GM18870 (cell line): ENCODE data around the gene FBXO41.
"Not testable (repeated sequence)": the region's sequence is repeated elsewhere in the genome, so short reads cannot be mapped to it uniquely, and the experiment has no call there.

ENCODE experiments used
- ATAC-seq: cut with Tn5 transposase; IDR thresholded peaks from one replicate; pipeline ENCODE4 v1.9.1; 2021; ENCODE audit warnings: moderate library complexity; ENCODE audit not compliant: unreplicated experiment

FBXO41 gene

GRCh38 chr2:73263540-73264331 lies 20.5 kb downstream of the FBXO41 start:
- ATAC-seq, result no peak

DNA sequence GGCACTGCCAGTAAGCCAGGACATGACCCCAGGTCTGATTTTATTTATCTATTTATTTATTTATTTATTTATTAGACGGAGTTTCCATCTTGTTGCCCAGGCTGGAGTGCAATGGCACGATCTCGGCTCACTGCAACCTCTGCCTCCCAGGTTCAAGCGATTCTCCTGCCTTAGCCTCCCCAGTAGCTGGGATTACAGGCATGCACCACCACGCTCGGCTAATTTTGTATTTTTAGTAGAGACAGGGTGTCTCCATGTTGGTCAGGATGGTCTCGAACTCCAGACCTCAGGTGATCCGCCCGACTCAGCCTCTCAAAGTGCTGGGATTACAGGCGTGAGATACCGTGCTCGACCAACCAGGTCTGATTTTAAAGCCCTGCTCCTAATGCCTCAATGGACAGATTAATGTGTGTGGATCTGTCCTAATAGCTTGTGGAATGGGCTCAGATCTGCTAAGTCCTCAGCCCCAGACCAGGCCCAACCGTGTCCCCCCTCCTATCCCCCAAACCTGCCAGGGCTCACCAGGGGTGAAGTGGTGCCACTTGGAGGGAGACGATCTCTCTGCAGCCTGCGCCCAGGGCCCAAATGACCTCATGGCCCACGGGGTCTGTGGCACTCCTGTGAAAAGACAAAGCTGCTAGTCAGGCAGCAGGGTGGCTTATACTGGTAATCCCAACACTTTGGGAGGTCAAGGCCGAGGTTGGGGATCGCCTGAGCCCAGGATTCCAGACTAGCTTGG lies 21.4 kb downstream of the FBXO41 start:
- ATAC-seq, result not testable (repeated sequence)

GRCh38 chr2:73262108-73262651 lies 22.1 kb downstream of the FBXO41 start:
- no peak for ATAC-seq

DNA sequence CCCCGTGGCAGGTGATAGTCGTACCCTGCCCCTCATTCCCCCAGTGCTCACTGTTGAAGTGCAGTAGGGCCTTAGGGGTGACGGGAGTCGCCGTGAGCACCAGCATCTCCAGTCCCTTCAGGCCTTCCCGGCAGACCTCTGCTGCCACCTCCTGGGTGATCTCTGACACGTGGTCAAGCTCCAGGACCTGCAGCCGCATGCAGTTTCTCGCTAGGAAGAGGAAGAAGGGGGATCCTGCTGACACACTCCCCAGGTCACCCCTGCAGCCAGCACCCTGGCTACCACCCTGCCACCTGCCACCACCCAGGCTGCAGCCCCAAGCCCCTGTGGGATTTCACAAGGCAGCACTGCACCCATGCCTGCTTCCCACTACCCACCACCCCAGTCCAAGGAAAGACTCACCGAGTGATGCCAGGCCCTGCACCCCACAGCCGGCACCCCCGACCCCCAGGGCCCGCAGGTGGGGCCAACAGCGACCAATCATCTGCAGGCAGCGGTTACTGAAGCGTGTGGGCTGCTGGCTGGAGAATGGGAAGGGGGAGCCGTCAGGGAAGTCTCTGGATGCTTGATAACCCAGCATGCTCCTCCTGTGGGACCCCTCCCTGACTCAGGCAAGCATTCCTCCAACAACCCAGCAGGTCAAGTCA lies 23.8 kb downstream of the FBXO41 start:
- no peak for ATAC-seq

DNA sequence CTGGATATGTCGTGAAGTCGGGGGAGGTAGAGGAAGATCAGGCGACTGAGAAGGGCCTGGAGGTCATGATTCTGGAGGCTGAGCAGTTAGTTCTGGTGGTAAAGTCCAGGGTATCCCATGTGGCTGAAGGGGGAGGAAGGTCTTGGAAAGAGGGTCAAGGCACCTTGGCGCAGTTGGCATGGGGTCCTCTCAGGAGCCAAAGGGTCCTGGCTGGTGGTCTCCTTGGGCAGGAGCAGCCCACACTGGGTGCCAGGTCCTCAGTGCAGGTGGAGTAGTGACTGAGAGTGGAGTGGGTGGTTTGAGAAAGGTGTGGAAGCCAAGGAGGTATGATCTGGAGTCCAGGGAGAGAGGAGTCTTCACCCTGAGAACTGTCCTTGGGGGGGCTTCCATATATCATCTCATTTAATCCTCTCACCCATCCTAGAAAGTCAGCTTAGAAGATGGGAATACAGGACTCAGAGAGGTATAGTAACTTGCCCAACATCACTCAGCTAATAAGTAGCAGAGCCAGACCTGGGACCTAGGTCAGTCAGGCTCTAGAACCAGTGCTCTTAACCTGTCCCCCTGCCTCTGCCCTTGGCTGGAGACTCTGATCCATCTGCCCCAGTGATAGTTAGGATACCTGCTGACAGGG lies 24.5 kb downstream of the FBXO41 start:
- no peak for ATAC-seq

DNA sequence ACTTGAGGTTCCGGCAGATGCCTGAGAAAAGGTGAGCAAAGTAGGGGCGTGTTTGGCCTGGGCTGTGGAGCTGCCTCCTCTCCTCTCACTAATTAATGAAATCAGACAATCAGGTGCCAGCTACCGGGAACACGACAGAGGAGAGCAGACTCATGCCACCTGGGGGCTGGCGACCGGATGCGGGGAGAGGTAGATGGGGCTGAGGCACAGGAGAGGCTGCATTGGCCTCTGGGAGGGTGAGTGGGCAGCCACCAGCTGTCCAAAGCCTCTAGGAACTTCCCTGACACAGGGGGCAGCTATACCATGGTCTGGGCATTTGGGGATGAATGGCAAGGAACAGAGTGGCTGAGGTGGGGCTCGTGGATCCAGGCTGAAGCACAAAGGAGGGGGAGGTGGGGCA lies 25.0 kb downstream of the FBXO41 start:
- no peak for ATAC-seq

- no peak for ATAC-seq
Observed at GRCh38 chr2:73258913-73259215, 25.4 kb downstream of the FBXO41 start.

GRCh38 chr2:73258186-73258912 lies 25.9 kb downstream of the FBXO41 start:
- no peak for ATAC-seq

GRCh38 chr2:73257425-73258125 lies 26.7 kb downstream of the FBXO41 start:
- no peak for ATAC-seq

DNA sequence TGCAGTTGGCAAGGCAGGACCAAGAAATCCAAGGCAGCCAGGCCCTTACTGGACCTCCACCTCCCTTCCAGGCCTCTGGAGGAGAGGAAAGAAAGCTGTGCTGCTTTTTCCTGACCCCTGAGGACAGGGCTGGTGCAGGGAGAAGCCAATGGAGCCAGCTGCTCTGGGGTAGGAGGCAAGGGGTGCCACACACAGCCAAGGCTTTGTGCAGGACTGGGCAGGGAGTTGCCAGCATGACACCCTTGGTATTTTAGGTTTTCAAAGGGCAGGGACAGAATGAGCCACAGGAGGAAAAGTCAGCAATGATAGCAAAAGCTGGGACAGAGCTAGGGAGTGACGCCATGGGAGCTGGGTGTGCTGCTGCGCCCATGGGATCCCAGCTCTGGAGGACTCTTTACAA lies 27.3 kb downstream of the FBXO41 start:
- ATAC-seq, result no peak

GRCh38 chr2:73256618-73256922 lies 27.7 kb downstream of the FBXO41 start:
- no peak for ATAC-seq

DNA sequence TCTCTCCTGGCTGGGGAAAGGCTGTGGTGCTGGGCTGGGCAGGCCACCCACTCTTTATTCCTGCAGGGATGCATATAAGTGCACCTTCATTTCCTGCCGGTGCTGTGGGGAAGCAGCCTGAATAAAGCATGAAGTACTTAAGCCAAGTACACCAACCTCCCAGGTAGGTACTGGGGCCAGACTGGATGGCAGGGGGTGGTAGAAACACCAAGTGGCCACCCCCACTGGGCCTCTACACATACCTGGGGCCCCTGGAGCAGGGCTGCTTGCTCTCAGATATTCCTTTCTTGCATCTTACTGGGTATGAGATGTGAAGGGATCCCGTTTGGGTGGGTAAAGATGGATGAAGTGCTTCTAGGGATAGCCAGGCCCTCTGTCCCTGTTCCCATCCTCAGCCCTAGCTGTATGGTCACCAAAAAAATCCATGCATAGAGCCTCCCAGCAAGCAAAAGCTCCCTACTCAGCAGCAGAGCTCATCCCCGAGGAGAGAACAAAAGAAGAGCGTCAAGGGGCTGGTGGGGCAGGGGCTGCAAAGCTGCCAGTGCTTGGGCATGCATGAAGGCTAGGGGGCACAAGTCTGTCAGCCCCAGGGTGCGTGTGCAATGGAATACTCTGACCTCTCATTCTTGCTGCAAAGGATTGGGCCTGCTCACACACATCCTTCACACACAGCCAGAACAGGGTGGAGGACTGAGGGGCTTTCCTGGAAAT lies 28.2 kb downstream of the FBXO41 start:
- ATAC-seq, result no peak

DNA sequence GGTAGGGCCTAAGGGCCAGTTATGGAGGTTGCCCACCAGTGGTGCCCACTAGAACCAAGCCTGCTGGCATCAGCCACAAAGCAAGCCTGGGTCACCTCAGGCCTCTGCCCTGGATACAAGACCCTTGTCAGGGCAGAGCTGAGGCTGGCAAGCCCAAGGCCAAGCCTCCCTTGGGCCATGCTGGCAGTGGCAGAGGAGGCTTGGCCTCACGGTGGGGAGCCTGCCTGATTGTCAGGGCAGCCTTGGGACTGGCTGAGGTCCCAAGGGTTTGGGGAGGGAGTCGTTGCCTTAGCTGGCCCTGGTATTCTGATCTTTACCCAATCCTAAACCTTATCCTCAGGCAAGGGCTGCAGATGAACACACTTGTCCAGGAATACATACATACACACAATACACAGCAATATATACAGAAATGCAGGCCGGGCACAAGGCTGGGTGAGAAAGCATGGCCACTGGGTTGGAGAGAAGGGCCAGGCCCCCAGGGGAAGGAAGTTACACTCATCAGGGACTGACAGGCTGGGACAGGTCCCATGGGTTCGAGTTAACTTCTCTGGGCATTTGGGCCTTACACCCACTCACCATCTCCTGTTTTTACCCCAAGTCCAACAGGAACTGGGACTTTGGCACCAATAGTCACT lies 29.2 kb downstream of the FBXO41 start:
- ATAC-seq, result no peak

DNA sequence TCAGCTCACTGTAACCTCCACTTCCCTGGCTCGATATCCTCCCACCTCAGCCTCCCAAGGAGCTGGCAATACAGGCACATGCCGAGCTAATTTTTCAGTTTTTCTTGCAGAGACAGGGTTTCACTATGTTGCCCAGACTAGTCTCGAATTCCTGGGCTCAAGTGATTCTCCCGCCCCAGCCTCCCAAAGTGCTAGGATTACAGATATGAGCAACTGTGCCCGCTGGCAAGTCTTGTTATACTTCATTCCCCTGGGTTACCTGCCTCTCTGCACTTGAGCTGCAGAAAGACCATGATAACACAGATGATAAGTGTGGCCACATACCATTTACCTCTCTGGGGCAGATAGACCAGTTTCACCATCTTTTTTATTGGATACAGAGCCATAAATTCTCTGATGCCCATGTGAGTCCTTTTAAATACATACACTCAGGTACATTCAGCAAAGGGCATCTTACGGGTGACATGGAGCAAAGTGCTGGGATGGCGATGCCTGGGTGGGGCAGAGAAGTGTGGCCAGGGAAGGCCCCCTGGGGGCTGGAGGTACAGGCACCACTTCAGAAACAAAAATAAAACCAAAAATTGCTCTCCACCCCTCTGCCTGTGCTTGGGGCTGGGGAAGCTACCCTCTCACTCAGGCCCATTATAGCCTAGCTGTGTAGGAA lies 29.8 kb downstream of the FBXO41 start:
- no peak for ATAC-seq

DNA sequence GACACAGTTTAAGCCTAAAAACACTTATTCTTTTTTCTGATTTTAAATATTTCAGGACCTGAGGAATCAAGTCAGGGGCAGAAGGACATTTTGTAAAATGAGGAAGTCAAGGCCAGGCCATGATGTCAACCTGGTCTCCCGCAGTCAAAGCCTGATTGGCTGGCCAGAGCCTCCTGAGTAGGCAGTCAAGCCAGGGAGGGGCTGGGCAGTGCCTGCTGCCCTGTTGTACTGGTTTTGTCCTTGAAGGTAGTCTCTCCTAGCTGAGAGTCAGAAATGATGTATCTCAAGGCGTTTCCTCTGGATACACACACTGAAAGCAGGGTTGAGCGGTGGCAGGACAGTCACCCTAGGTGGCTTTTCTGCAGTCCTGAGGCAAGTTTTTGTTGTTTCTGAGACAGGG lies 30.4 kb downstream of the FBXO41 start:
- no peak for ATAC-seq

DNA sequence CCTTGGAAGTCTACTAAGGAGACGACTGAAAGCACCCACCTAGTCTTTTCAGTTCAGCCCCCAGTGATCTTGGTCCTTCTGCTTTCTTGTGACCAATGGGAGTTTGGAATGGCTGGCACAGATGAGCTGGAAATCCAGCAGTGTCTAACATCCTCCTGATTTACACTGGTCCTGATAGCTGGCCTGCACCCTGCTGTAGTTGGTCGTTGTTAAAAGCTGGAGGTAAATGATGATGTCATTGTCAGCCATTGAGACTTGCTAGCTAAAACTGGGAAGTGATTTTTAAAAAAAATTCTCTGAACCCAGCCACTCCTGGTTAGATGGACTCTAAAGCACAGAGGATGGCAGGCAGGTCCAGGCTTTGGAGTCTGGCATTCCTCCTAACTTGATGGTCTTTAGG lies 30.9 kb downstream of the FBXO41 start:
- no peak for ATAC-seq

- no peak for ATAC-seq
Observed at GRCh38 chr2:73252238-73253027, 31.8 kb downstream of the FBXO41 start.
